NCI-H510A treated with DMSO at 0.1 percent for 48 hours (cell line): ENCODE measurements around the gene EEF1B2.
"Not testable (repeated sequence)": the region's sequence is repeated elsewhere in the genome, so short reads cannot be mapped to it uniquely, and the experiment has no call there.

ENCODE experiments used
- DNase-seq: peaks from one replicate; lab custom pipeline; 2025; lab: John Stamatoyannopoulos, UW

EEF1B2 gene

GRCh38 chr2:206159346-206160124, at the start of gene EEF1B2, which contains the start of gene NDUFS1:
Gene EEF1B2 (plus strand): TSS chr2:206159895. CDS start chr2:206159980, 85 bp downstream.
Gene NDUFS1 (minus strand): TSS chr2:206159444. CDS start chr2:206153678, 5,766 bp downstream.
- peak; percentile 96 for DNase-seq

- DNase-seq: no peak
Measured at GRCh38 chr2:206112108-206112507, 47.6 kb upstream of the EEF1B2 start.

- no peak for DNase-seq
Measured at GRCh38 chr2:206112846-206113547, 46.7 kb upstream of the EEF1B2 start.

GRCh38 chr2:206115026-206115578, 44.6 kb upstream of the EEF1B2 start:
- no peak for DNase-seq

- DNase-seq: no peak
Measured at GRCh38 chr2:206116278-206116677, 43.4 kb upstream of the EEF1B2 start.

GRCh38 chr2:206122569-206122968, 37.1 kb upstream of the EEF1B2 start:
- DNase-seq: not testable (repeated sequence)

- DNase-seq: no peak
Measured at GRCh38 chr2:206125901-206126300, 33.8 kb upstream of the EEF1B2 start.

GRCh38 chr2:206127656-206128055, 32.0 kb upstream of the EEF1B2 start:
- DNase-seq: no peak

- no peak for DNase-seq
Measured at GRCh38 chr2:206143451-206143850, 16.2 kb upstream of the EEF1B2 start.

GRCh38 chr2:206144383-206144782, 15.3 kb upstream of the EEF1B2 start:
- DNase-seq: no peak

- no peak for DNase-seq
Measured at GRCh38 chr2:206145665-206146064, 14.0 kb upstream of the EEF1B2 start.

- DNase-seq: no peak
Measured at GRCh38 chr2:206149330-206149729, 10.4 kb upstream of the EEF1B2 start.

GRCh38 chr2:206150168-206150567, 9.5 kb upstream of the EEF1B2 start:
- DNase-seq: no peak

- DNase-seq: no peak
Measured at GRCh38 chr2:206150631-206151030, 9.1 kb upstream of the EEF1B2 start.

GRCh38 chr2:206154197-206154596, 5.5 kb upstream of the EEF1B2 start:
- DNase-seq: no peak

GRCh38 chr2:206157014-206157413, 2.7 kb upstream of the EEF1B2 start:
- DNase-seq: not testable (repeated sequence)

GRCh38 chr2:206158563-206159345, 941 bp upstream of the EEF1B2 start:
- peak; percentile 36 for DNase-seq

- DNase-seq: peak; percentile 64
Measured at GRCh38 chr2:206160125-206160806, 571 bp downstream of the EEF1B2 start.

GRCh38 chr2:206160807-206161179, 1.1 kb downstream of the EEF1B2 start:
- DNase-seq: no peak

GRCh38 chr2:206162401-206162800, 2.7 kb downstream of the EEF1B2 start:
- DNase-seq: not testable (repeated sequence)

GRCh38 chr2:206163251-206163880, 3.7 kb downstream of the EEF1B2 start:
- no peak for DNase-seq
